ENCODE measurements around the gene LRRC71. TPM values are rescaled to one million over a fixed set of nuclear protein-coding genes. Genes with fewer than 3 reads are reported as not detected.

The LRRC71 gene
- total RNA-seq, 2 experiments from 2014 or later: not detected

DNA sequence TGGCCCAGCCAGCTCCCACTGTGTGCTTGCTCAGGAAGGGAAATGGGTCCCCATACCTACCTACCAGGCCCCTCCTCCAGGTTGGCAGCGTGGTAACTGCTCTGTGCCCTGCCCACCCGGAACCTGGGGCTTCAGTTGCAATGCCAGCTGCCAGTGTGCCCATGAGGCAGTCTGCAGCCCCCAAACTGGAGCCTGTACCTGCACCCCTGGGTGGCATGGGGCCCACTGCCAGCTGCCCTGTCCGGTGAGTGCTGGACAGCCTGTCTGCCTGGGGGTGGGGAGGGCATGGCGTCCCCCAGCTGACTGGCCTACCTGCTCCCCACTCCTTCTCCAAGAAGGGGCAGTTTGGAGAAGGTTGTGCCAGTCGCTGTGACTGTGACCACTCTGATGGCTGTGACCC lies 10.8 kb upstream of the LRRC71 start:
- Mint-ChIP-seq H3K4me1 (ENCODE audit: low read depth) (peaks cover 5% of the 10 kb centered on the region), H3K4me3 (no peak overlapping the region), H3K27ac (no peak overlapping the region), H3K36me3 (ENCODE audit: low read depth) (no peaks in the 10 kb centered on the region), H3K9me3 (ENCODE audit: insufficient read depth) (no peaks in the 10 kb centered on the region), H3K27me3 (ENCODE audit: low read depth) (peaks cover 2% of the 10 kb centered on the region)
- no peak for DNase-seq
- ChIA-PET POLR2A (no interaction called here), CTCF (interaction anchor here (0.7 to 2.8 kb wide), 10 partner anchors 10 to 162 kb away, joined by 3 to 11 read pairs (median 4); no protein-coding TSS in a partner anchor)
- no peak for ATAC-seq

GRCh38 chr1:156910309-156910782 lies 10.1 kb upstream of the LRRC71 start:
- ChIA-PET CTCF (interaction anchor here (0.7 to 2.8 kb wide), 13 partner anchors 9 to 203 kb away, joined by 3 to 11 read pairs (median 4); partner anchors contain the start of gene MRPL24), POLR2A (no interaction called here)
- Mint-ChIP-seq H3K27me3 (ENCODE audit: low read depth) (peaks cover 3% of the 10 kb centered on the region), H3K4me3 (no peak overlapping the region), H3K27ac (no peak overlapping the region), H3K36me3 (ENCODE audit: low read depth) (no peaks in the 10 kb centered on the region), H3K9me3 (ENCODE audit: insufficient read depth) (no peaks in the 10 kb centered on the region), H3K4me1 (ENCODE audit: low read depth) (peaks cover 5% of the 10 kb centered on the region)
- DNase-seq (peak; percentile 69), ATAC-seq (no peak)

- ATAC-seq (no peak), DNase-seq (no peak)
- Mint-ChIP-seq H3K9me3 (ENCODE audit: insufficient read depth) (no peaks in the 10 kb centered on the region), H3K27me3 (ENCODE audit: low read depth) (peaks cover 11% of the 10 kb centered on the region), H3K27ac (no peak overlapping the region), H3K36me3 (ENCODE audit: low read depth) (no peaks in the 10 kb centered on the region), H3K4me1 (ENCODE audit: low read depth) (peaks cover 5% of the 10 kb centered on the region), H3K4me3 (no peak overlapping the region)
- ChIA-PET CTCF (interaction anchor here (0.9 to 2.1 kb wide), 10 partner anchors 8 to 250 kb away, joined by 3 to 5 read pairs (median 4); partner anchors contain the start of gene NTRK1), POLR2A (interaction anchor here (0.6 kb wide), 1 partner anchor 12 kb away, joined by 4 read pairs; no protein-coding TSS in a partner anchor)
These were observed 8.7 kb upstream of the LRRC71 start for GRCh38 chr1:156911577-156912298.

- Mint-ChIP-seq H3K36me3 (ENCODE audit: low read depth) (no peaks in the 10 kb centered on the region), H3K4me1 (ENCODE audit: low read depth) (no peaks in the 10 kb centered on the region), H3K9me3 (ENCODE audit: insufficient read depth) (no peaks in the 10 kb centered on the region), H3K27me3 (ENCODE audit: low read depth) (peaks cover 14% of the 10 kb centered on the region), H3K4me3 (no peak overlapping the region), H3K27ac (no peak overlapping the region)
- ChIA-PET CTCF (interaction anchor here (0.9 to 2.1 kb wide), 6 partner anchors 7 to 162 kb away, joined by 3 to 4 read pairs (median 4); partner anchors contain the start of gene NTRK1), POLR2A (interaction anchor here (0.6 kb wide), 1 partner anchor 11 kb away, joined by 4 read pairs; no protein-coding TSS in a partner anchor)
- no peak for DNase-seq
- no peak for ATAC-seq
These were observed 8.1 kb upstream of the LRRC71 start for GRCh38 chr1:156912310-156912709.

DNA sequence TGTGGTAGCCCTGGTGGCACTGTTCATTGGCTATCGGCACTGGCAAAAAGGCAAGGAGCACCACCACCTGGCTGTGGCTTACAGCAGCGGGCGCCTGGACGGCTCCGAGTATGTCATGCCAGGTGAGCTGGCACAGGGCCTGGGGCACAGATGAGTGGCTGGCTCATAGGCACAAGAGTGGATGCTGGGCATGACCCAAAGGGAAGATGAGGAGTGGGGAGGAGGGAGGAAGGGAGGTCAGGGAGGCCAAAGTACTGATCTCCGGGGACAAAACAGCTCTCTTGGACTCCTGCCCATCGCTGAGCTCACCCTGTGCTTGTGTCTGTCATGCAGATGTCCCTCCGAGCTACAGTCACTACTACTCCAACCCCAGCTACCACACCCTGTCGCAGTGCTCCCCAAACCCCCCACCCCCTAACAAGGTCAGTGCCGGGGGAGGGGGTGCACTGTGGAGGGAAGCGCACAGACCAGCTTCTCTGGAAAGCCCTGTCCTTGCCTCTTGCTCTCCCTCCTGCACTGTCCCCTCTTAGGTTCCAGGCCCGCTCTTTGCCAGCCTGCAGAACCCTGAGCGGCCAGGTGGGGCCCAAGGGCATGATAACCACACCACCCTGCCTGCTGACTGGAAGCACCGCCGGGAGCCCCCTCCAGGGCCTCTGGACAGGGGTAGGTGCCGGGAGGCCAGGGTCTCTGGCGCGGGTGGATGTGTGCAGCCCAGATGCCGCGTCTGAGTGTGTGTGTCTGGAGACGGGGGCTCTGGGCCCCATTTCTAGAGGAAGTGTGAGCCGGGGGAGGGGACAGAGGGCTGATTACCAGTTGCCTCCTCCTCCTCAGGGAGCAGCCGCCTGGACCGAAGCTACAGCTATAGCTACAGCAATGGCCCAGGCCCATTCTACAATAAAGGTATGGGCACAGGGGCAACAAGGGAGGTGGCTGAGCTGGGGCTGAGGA lies 7.3 kb upstream of the LRRC71 start:
- CTCF ChIA-PET: interaction anchor here (1.0 to 1.6 kb wide), 2 partner anchors 21 to 23 kb away, joined by 3 read pairs; no protein-coding TSS in a partner anchor
- DNase-seq (no peak), ATAC-seq (no peak)
- Mint-ChIP-seq H3K27ac (no peak overlapping the region), H3K9me3 (ENCODE audit: insufficient read depth) (no peaks in the 10 kb centered on the region), H3K4me3 (no peak overlapping the region), H3K36me3 (ENCODE audit: low read depth) (no peaks in the 10 kb centered on the region), H3K4me1 (ENCODE audit: low read depth) (no peaks in the 10 kb centered on the region), H3K27me3 (ENCODE audit: low read depth) (peaks cover 17% of the 10 kb centered on the region)
- POLR2A ChIA-PET: interaction anchor here (0.6 kb wide), 1 partner anchor 43 kb away, joined by 5 read pairs; no protein-coding TSS in a partner anchor

GRCh38 chr1:156913809-156914387 lies 6.5 kb upstream of the LRRC71 start:
- H3K4me1 Mint-ChIP-seq (ENCODE audit: low read depth): no peaks in the 10 kb centered on the region
- no peaks in the 10 kb centered on the region for H3K36me3 Mint-ChIP-seq (ENCODE audit: low read depth)
- POLR2A ChIA-PET: interaction anchor here (0.6 kb wide), 1 partner anchor 42 kb away, joined by 5 read pairs; no protein-coding TSS in a partner anchor
- H3K27ac Mint-ChIP-seq: no peak overlapping the region
- CTCF ChIA-PET: interaction anchor here (0.7 to 1.6 kb wide), 2 partner anchors 14 to 23 kb away, joined by 3 read pairs; no protein-coding TSS in a partner anchor
- no peak for DNase-seq
- H3K4me3 Mint-ChIP-seq: no peak overlapping the region
- no peak for ATAC-seq
- no peaks in the 10 kb centered on the region for H3K9me3 Mint-ChIP-seq (ENCODE audit: insufficient read depth)
- peaks cover 23% of the 10 kb centered on the region for H3K27me3 Mint-ChIP-seq (ENCODE audit: low read depth)

- DNase-seq: no peak
- H3K27ac Mint-ChIP-seq: no peak overlapping the region
- H3K4me3 Mint-ChIP-seq: no peak overlapping the region
- no peak for ATAC-seq
- no peaks in the 10 kb centered on the region for H3K36me3 Mint-ChIP-seq (ENCODE audit: low read depth)
- no peaks in the 10 kb centered on the region for H3K9me3 Mint-ChIP-seq (ENCODE audit: insufficient read depth)
- ChIA-PET POLR2A (no interaction called here), CTCF (interaction anchor here (0.7 to 1.6 kb wide), 2 partner anchors 14 to 24 kb away, joined by 3 read pairs; no protein-coding TSS in a partner anchor)
- H3K4me1 Mint-ChIP-seq (ENCODE audit: low read depth): no peaks in the 10 kb centered on the region
- peaks cover 29% of the 10 kb centered on the region for H3K27me3 Mint-ChIP-seq (ENCODE audit: low read depth)
These were observed 6.0 kb upstream of the LRRC71 start for GRCh38 chr1:156914440-156914856.

GRCh38 chr1:156921053-156921529 lies 659 bp downstream of the LRRC71 start:
- peaks cover 76% of the 10 kb centered on the region for H3K27me3 Mint-ChIP-seq (ENCODE audit: low read depth)
- POLR2A ChIA-PET: no interaction called here
- peaks cover 14% of the 10 kb centered on the region for H3K4me1 Mint-ChIP-seq (ENCODE audit: low read depth)
- no peak overlapping the region for H3K4me3 Mint-ChIP-seq
- DNase-seq (no peak), ATAC-seq (no peak)
- H3K27ac Mint-ChIP-seq: no peak overlapping the region
- no peaks in the 10 kb centered on the region for H3K36me3 Mint-ChIP-seq (ENCODE audit: low read depth)
- CTCF ChIA-PET: interaction anchor here (0.8 to 2.6 kb wide), 6 partner anchors 9 to 535 kb away, joined by 3 to 11 read pairs (median 4); no protein-coding TSS in a partner anchor
- no peaks in the 10 kb centered on the region for H3K9me3 Mint-ChIP-seq (ENCODE audit: insufficient read depth)

DNA sequence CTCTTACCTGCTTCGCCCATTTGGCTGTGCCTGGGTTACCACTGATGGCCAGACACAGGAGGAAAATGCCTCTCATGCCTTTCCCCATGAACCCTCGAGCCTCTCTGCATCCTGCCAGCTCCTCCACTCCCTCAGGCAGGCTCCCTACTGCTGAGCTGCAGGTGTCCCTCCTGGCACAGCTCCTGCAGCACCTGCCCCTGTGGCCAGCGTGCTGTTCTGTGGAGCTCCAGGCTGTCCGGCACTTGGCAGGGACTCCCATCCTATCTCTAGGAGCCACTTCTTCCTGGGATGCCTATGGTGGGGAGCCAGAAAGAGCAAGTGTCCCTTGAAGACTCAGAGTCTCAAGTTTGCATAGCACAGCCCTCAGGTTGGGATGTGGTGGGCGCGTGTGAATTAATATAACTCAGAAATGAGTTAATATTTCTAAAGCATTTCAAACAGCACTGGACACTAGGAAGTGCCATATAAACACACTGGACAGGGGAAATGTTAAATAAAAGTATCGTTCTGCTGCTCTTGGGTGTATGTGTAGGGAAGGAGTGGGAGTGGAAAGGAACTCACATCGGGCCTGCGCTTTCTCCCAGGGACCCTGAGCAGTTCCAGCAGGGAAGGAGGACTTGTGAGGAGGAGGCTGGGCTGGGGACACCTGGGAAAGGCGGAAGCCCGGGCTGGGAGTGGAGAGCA lies 2.7 kb downstream of the LRRC71 start:
- ChIA-PET CTCF (interaction anchor here (1.4 to 8.1 kb wide), 3 partner anchors 13 to 196 kb away, joined by 4 to 93 read pairs (median 11); partner anchors contain the start of gene PEAR1), POLR2A (interaction anchor here (0.6 kb wide), 1 partner anchor 11 kb away, joined by 4 read pairs; no protein-coding TSS in a partner anchor)
- Mint-ChIP-seq H3K36me3 (ENCODE audit: low read depth) (no peaks in the 10 kb centered on the region), H3K9me3 (ENCODE audit: insufficient read depth) (no peaks in the 10 kb centered on the region), H3K27ac (no peak overlapping the region), H3K4me3 (no peak overlapping the region), H3K27me3 (ENCODE audit: low read depth) (peaks cover 81% of the 10 kb centered on the region), H3K4me1 (ENCODE audit: low read depth) (peaks cover 33% of the 10 kb centered on the region)
- DNase-seq: no peak
- no peak for ATAC-seq

DNA sequence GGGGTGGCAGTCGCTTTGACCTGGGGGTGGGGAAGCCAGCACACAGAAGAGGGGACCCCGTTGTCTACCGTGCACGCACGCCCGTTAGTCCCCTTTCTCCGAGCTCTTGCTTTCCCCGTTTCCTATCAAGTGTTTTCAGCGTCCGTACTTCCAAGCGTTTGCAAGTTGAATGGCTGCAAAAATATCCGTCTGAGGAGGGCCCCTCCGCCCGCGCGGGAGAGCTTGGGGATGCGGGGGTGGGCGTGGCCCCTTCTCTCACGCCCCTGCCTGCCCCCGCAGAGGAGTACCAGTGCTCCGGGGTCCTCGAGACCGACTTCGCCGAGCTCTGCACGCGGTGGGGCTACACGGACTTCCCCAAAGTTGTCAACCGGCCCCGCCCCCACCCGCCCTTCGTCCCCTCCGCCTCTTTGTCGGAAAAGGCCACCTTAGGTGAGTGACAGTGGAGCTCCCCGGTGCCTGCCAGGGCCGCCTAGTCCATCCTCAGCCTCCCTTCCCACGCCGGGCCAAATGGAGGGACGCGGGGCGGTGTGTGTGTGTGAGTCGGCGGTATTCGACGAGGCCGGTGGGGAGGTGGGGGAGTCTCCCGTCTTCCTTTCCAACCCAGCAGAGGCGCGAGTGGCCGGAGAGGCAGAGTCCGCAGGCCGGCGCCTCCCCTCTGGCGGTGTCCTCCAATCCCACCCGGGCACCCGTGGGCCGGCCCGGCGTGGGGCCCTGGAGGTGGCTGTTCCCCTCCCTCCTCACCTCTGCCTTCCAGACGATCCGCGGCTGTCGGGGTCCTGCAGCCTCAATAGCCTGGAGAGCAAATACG lies 3.4 kb downstream of the LRRC71 start:
- POLR2A ChIA-PET: interaction anchor here (0.6 kb wide), 2 partner anchors 12 to 82 kb away, joined by 3 to 4 read pairs; no protein-coding TSS in a partner anchor

More for the DNA sequence above, 3.4 kb downstream of the LRRC71 start:
- Mint-ChIP-seq H3K9me3 (ENCODE audit: insufficient read depth) (no peaks in the 10 kb centered on the region), H3K27me3 (ENCODE audit: low read depth) (peaks cover 81% of the 10 kb centered on the region), H3K27ac (no peak overlapping the region), H3K4me3 (no peak overlapping the region), H3K36me3 (ENCODE audit: low read depth) (no peaks in the 10 kb centered on the region), H3K4me1 (ENCODE audit: low read depth) (peaks cover 35% of the 10 kb centered on the region)
- ATAC-seq (no peak), DNase-seq (no peak)
- CTCF ChIA-PET: interaction anchor here (1.1 to 8.1 kb wide), 5 partner anchors 14 to 234 kb away, joined by 3 to 93 read pairs (median 4); partner anchors contain the start of gene PEAR1
